Neural progenitor cell (in vitro differentiated cells): Measurements from ENCODE around the gene URGCP. TPM values are rescaled to one million over a fixed set of nuclear protein-coding genes. Genes with fewer than 3 reads are reported as not detected.
"Not testable (repeated sequence)": the region's sequence is repeated elsewhere in the genome, so short reads cannot be mapped to it uniquely, and the experiment has no call there.

ENCODE experiments used
- DNase-seq: peaks from one replicate; pipeline ENCODE4 v3.0.0-alpha.2; 2016; ENCODE audit warnings: low spot score
- H2AFZ ChIP-seq: fragments of 200-600 bp; sonication (generic); replicated peaks from 2 replicates; pipeline ENCODE4 v1.6.1; 2016; ENCODE audit warnings: antibody characterized with exemption
- H3F3A ChIP-seq: fragments of 200-600 bp; sonication (generic); 2 replicates; pipeline ENCODE4 v1.6.1; 2016; ENCODE audit warnings: antibody characterized with exemption, low read depth
- H3K27ac ChIP-seq: fragments of 200-600 bp; sonication (generic); 2 replicates; pipeline ENCODE4 v1.5.1; 2016; ENCODE audit warnings: mild to moderate bottlenecking
- H3K27me3 ChIP-seq: fragments of 200-600 bp; sonication (generic); 2 replicates; pipeline ENCODE4 v1.6.1; 2016; ENCODE audit warnings: mild to moderate bottlenecking, moderate library complexity
- H3K36me3 ChIP-seq: fragments of 200-600 bp; sonication (generic); 2 replicates; pipeline ENCODE4 v1.5.1; 2016
- H3K4me1 ChIP-seq: fragments of 200-600 bp; sonication (generic); 2 replicates; pipeline ENCODE4 v1.6.1; 2016; ENCODE audit warnings: mixed run types
- H3K4me2 ChIP-seq: fragments of 200-600 bp; sonication (generic); 2 replicates; pipeline ENCODE4 v1.6.1; 2016
- H3K4me3 ChIP-seq: fragments of 200-600 bp; sonication (generic); 2 replicates; pipeline ENCODE4 v1.5.1; 2016
- H3K79me2 ChIP-seq: fragments of 200-600 bp; sonication (generic); 2 replicates; pipeline ENCODE4 v1.6.1; 2016; ENCODE audit warnings: low read depth
- H3K9ac ChIP-seq: fragments of 200-600 bp; sonication (generic); 2 replicates; pipeline ENCODE4 v1.6.1; 2016
- H3K9me3 ChIP-seq: fragments of 200-600 bp; sonication (generic); 2 replicates; pipeline ENCODE4 v1.5.1; 2016; ENCODE audit warnings: low read depth
- H4K20me1 ChIP-seq: fragments of 200-600 bp; sonication (generic); 2 replicates; pipeline ENCODE4 v1.6.1; 2016; ENCODE audit warnings: low read depth
- H3K27ac Mint-ChIP-seq: 3 replicates; pipeline ENCODE4 v1.8.0; 2021; ENCODE audit warnings: mixed read lengths
- H3K27me3 Mint-ChIP-seq: 2 replicates; pipeline ENCODE4 v1.8.0; 2022; ENCODE audit warnings: low read depth, mild to moderate bottlenecking, inconsistent platforms, moderate library complexity, mixed read lengths; ENCODE audit not compliant: insufficient read depth
- H3K36me3 Mint-ChIP-seq: 3 replicates; pipeline ENCODE4 v1.8.0; 2021; ENCODE audit warnings: mixed read lengths
- H3K4me1 Mint-ChIP-seq: 3 replicates; pipeline ENCODE4 v1.8.0; 2021; ENCODE audit warnings: mixed read lengths
- H3K4me3 Mint-ChIP-seq: 3 replicates; pipeline ENCODE4 v1.8.0; 2021; ENCODE audit warnings: mild to moderate bottlenecking, moderate library complexity, mixed read lengths
- H3K9me3 Mint-ChIP-seq: 3 replicates; pipeline ENCODE4 v1.8.0; 2020; ENCODE audit warnings: mixed read lengths
- CTCF ChIP-seq: fragments of 200-600 bp; sonication (generic); IDR thresholded peaks from 2 replicates; pipeline ENCODE4 v1.5.1; 2017; ENCODE audit warnings: antibody characterized with exemption, mild to moderate bottlenecking
- EZH2 ChIP-seq: fragments of 200-600 bp; sonication (generic); IDR thresholded peaks from 2 replicates; pipeline ENCODE4 v1.6.1; 2017; ENCODE audit warnings: antibody characterized with exemption, mild to moderate bottlenecking, moderate library complexity
- EZH2phosphoT487 ChIP-seq: fragments of 200-600 bp; sonication (generic); IDR thresholded peaks from 2 replicates; pipeline ENCODE4 v1.6.1; 2017; ENCODE audit warnings: antibody characterized with exemption
- total RNA-seq: library from RNA; depleted of rRNA; stranded (reverse); fragments of >200 nt; gene quantifications from 2 replicates; pipeline ENCODE4 v1.2.3, GENCODE V29; 2015; ENCODE audit warnings: low replicate concordance

URGCP gene
- total RNA-seq, 1 donor from 2014 or later, result 9.2 TPM

GRCh38 chr7:43902542-43903054 lies 3.8 kb downstream of the URGCP start:
- H3F3A ChIP-seq, result peaks cover 9% of the 10 kb centered on the region
- Mint-ChIP-seq H3K4me1 (peaks cover 10% of the 10 kb centered on the region), H3K9me3 (no peaks in the 10 kb centered on the region), H3K36me3 (no peaks in the 10 kb centered on the region), H3K4me3 (no peak overlapping the region), H3K27ac (no peak overlapping the region), H3K27me3 (no peaks in the 10 kb centered on the region)
- no peak overlapping the region for H3K4me3 ChIP-seq
- peaks cover 21% of the 10 kb centered on the region for H3K27me3 ChIP-seq
- H3K4me1 ChIP-seq, result peaks cover 7% of the 10 kb centered on the region
- H3K4me2 ChIP-seq, result no peak overlapping the region
- no peak overlapping the region for H3K27ac ChIP-seq
- no peak for TF ChIP-seq EZH2phosphoT487
- no peak for TF ChIP-seq CTCF
- TF ChIP-seq EZH2, result no peak
- no peak for DNase-seq
- H2AFZ ChIP-seq, result no peak overlapping the region
- no peaks in the 10 kb centered on the region for H3K9me3 ChIP-seq
- H3K36me3 ChIP-seq, result no peaks in the 10 kb centered on the region
- peaks cover 8% of the 10 kb centered on the region for H4K20me1 ChIP-seq
- H3K9ac ChIP-seq, result no peak overlapping the region
- peaks cover 8% of the 10 kb centered on the region for H3K79me2 ChIP-seq

- not testable (repeated sequence) for H3K9me3 Mint-ChIP-seq, H3K9me3 ChIP-seq, H4K20me1 ChIP-seq
These were observed 7.8 kb downstream of the URGCP start for GRCh38 chr7:43898571-43898970.

GRCh38 chr7:43895847-43896415 lies 10.5 kb downstream of the URGCP start:
- TF ChIP-seq EZH2phosphoT487, result no peak
- no peak for TF ChIP-seq EZH2
- no peak for TF ChIP-seq CTCF
- Histone ChIP-seq H3K79me2 (no peaks in the 10 kb centered on the region), H3K9me3 (no peaks in the 10 kb centered on the region)

More at GRCh38 chr7:43898571-43898970, 7.8 kb downstream of the URGCP start:
- H2AFZ ChIP-seq, H3K36me3 ChIP-seq, H3K4me3 Mint-ChIP-seq, H3K27ac Mint-ChIP-seq, H3K27me3 ChIP-seq, H3K27ac ChIP-seq, DNase-seq, H3K79me2 ChIP-seq, H3F3A ChIP-seq, H3K4me2 ChIP-seq, H3K9ac ChIP-seq, H3K4me1 ChIP-seq, H3K36me3 Mint-ChIP-seq, H3K27me3 Mint-ChIP-seq, H3K4me1 Mint-ChIP-seq, H3K4me3 ChIP-seq: not testable (repeated sequence)

More at GRCh38 chr7:43895847-43896415, 10.5 kb downstream of the URGCP start:
- Mint-ChIP-seq H3K36me3 (no peaks in the 10 kb centered on the region), H3K4me3 (no peak overlapping the region), H3K27ac (no peak overlapping the region), H3K9me3 (no peaks in the 10 kb centered on the region), H3K27me3 (no peaks in the 10 kb centered on the region), H3K4me1 (no peaks in the 10 kb centered on the region)
- no peaks in the 10 kb centered on the region for H4K20me1 ChIP-seq
- no peak for DNase-seq
- no peak overlapping the region for H3K27ac ChIP-seq
- H3K9ac ChIP-seq, result no peak overlapping the region
- no peaks in the 10 kb centered on the region for H3K36me3 ChIP-seq
- H3F3A ChIP-seq, result no peaks in the 10 kb centered on the region
- no peak overlapping the region for H3K4me2 ChIP-seq
- H2AFZ ChIP-seq, result no peak overlapping the region
- H3K4me3 ChIP-seq, result no peak overlapping the region
- H3K27me3 ChIP-seq, result no peaks in the 10 kb centered on the region
- H3K4me1 ChIP-seq, result no peaks in the 10 kb centered on the region
